Psoas muscle (tissue), 8 donors: ENCODE data around the gene MMP25. TPM values are rescaled to one million over a fixed set of nuclear protein-coding genes. Genes with fewer than 3 reads are reported as not detected.
A peak's percentile ranks its signal among the peaks of the same experiment; 100 is the strongest.
"Not testable (repeated sequence)": the region's sequence is repeated elsewhere in the genome, so short reads cannot be mapped to it uniquely, and the experiment has no call there.

Experiments
- ATAC-seq, 4 donors: fragments of 200-7000 bp; cut with Tn5 transposase; one replicate each; pipeline ENCODE4 v1.9.1; 2020; ENCODE audit warnings: moderate library complexity in 3 of 4, mild to moderate bottlenecking in 2 of 4
- DNase-seq, 2 donors: peaks; one replicate each; pipeline ENCODE4 v3.0.0-alpha.2; 2020
- H3K27ac ChIP-seq: fragments of 200-600 bp; one replicate; pipeline ENCODE4 v1.8.0; 2022
- H3K27me3 ChIP-seq, 3 donors: fragments of 200-600 bp in 1 of 3; one replicate each; pipeline versions ENCODE4 v1.6.1 to v1.8.0; 2013 to 2022; ENCODE audit warnings: low read length in 2 of 3, mild to moderate bottlenecking in 2 of 3, moderate library complexity in 1 of 3; ENCODE audit not compliant: insufficient read depth in 3 of 3
- H3K36me3 ChIP-seq, 2 donors: fragments of 200-600 bp in 1 of 2; one replicate each; pipeline versions ENCODE4 v1.6.1 to v1.8.0; 2013 to 2022; ENCODE audit warnings: low read depth in 1 of 2, mild to moderate bottlenecking in 1 of 2, moderate library complexity in 1 of 2; ENCODE audit not compliant: insufficient read depth in 1 of 2
- H3K4me1 ChIP-seq: fragments of 200-600 bp; one replicate; pipeline ENCODE4 v1.8.0; 2022
- H3K4me3 ChIP-seq: fragments of 200-600 bp; one replicate; pipeline ENCODE4 v1.8.0; 2022; ENCODE audit warnings: mild to moderate bottlenecking
- H3K9me3 ChIP-seq: fragments of 200-600 bp; one replicate; pipeline ENCODE4 v1.8.0; 2022
- WGBS, 3 donors: extraction: QIAGEN DNeasy Blood & Tissue Kit; methylation state at CpG; one replicate each; pipeline versions ENCODE4 v1.1.6 to v1.1.7; 2013; 5-methylcytosine and 5-hydroxymethylcytosine counted together
- intact Hi-C, 2 donors: fragments of 100-400 bp; cut with DNase I; formaldehyde crosslinking; loops; one replicate each; pipeline versions ENCODE4 v1.11.0 to v1.14.2; 2022
- polyA plus RNA-seq, 3 donors: library from polyadenylated mRNA; stranded (reverse); fragments of 200-250 nt; gene quantifications; one replicate each; pipeline ENCODE4 v1.2.3, GENCODE V29; 2013
- total RNA-seq, 4 donors: library from RNA; stranded (reverse); fragmentation: NEBNext Ultra II Directional in 2 of 4; extraction: Animal tissue kit (Norgen Biotek cat#: 25700) in 2 of 4; gene quantifications; one replicate each; pipeline versions ENCODE4 v1.2.1 to v1.2.4, GENCODE V29; 2021 to 2023
- TF ChIP-seq, protein P1 (sequence below): fragments of 200-600 bp; IDR thresholded peaks from one replicate; pipeline ENCODE4 v1.8.0; 2022; ENCODE audit warnings: antibody characterized with exemption
- donor health status: healthy with polysubstance abuse.
- donor health status: DM: no; HTN: no; CAD: no; lungs with moderate emphysema.
- donor health status: Bipolar disorder and iron deficiency.
- donor health status: healthy.
- donor health status: DM: yes; HTN: yes; CAD: no.
- donor health status: DM: no; HTN: no; CAD: no.
- donor health status: DM: no; HTN: no; CAD: no.
- donor health status: DM: yes; HTN: yes; CAD: no.

The MMP25 gene
- total and polyA plus RNA-seq, 7 donors, result 0.13 to 2.3 (median 1.0) TPM

DNA sequence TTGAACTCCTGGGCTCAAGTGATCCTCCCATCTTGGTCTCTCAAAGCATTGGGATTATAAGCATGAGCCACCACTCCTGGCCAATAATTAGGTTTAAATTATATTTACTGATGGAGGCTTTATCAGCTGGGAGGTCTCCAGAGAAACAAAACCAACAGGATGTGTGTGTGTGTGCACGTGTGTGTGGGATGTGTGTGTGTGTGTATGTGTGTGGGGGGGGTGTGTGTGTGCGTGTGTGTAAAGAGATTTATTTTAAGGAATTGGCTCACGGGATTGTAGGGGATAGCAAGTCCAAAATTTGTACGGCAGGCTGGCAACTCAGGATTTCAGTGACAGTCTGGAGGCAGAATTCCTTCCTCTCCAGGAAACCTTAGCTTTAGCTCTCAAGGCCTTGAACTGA lies 4.6 kb downstream of the MMP25 start:
- 34 to 47% (median 42%) methylated on average over 4 of the region's 4 CpGs for WGBS, 3 donors
- Histone ChIP-seq H3K36me3 (no peaks in the 10 kb centered on the region), H3K9me3 (no peaks in the 10 kb centered on the region), H3K27me3 (peaks cover 0 to 35% (median 14%) of the 10 kb centered on the region in 3 donors), H3K27ac (no peak overlapping the region), H3K4me3 (no peak overlapping the region), H3K4me1 (peaks cover 3% of the 10 kb centered on the region)
- intact Hi-C loops, result no loop called here
- TF ChIP-seq, protein P1, sequence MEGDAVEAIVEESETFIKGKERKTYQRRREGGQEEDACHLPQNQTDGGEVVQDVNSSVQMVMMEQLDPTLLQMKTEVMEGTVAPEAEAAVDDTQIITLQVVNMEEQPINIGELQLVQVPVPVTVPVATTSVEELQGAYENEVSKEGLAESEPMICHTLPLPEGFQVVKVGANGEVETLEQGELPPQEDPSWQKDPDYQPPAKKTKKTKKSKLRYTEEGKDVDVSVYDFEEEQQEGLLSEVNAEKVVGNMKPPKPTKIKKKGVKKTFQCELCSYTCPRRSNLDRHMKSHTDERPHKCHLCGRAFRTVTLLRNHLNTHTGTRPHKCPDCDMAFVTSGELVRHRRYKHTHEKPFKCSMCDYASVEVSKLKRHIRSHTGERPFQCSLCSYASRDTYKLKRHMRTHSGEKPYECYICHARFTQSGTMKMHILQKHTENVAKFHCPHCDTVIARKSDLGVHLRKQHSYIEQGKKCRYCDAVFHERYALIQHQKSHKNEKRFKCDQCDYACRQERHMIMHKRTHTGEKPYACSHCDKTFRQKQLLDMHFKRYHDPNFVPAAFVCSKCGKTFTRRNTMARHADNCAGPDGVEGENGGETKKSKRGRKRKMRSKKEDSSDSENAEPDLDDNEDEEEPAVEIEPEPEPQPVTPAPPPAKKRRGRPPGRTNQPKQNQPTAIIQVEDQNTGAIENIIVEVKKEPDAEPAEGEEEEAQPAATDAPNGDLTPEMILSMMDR, result no peak
- DNase-seq, result no peak
- no peak for ATAC-seq

DNA sequence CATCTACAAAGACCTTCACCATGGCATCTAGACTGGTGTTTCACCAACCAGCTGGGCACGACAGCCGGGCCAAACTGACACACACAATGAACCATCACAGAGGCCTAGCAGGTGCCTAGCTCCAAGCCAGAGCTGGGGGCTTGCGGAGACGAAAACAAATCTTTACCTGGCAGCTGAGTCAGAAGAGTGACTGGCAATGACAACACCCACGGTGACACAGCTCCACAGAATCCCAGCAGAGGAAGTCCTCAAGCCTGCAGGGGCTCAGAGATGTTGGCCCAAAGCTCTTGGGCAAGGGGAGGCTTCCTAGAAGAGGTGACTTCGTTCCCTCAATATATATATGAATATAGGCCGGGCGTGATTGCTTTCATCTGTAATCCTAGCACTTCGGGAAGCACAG lies 5.1 kb downstream of the MMP25 start:
- TF ChIP-seq, protein P1, result no peak
- Histone ChIP-seq H3K4me3 (no peak overlapping the region), H3K4me1 (no peaks in the 10 kb centered on the region), H3K36me3 (no peaks in the 10 kb centered on the region), H3K9me3 (no peaks in the 10 kb centered on the region), H3K27ac (no peak overlapping the region), H3K27me3 (peaks cover 0 to 30% (median 11%) of the 10 kb centered on the region in 3 donors)
- intact Hi-C loops, result no loop called here
- 51 to 83% (median 67%) methylated on average over 9 of the region's 9 CpGs for WGBS, 3 donors
- ATAC-seq (no peak), DNase-seq (no peak)

DNA sequence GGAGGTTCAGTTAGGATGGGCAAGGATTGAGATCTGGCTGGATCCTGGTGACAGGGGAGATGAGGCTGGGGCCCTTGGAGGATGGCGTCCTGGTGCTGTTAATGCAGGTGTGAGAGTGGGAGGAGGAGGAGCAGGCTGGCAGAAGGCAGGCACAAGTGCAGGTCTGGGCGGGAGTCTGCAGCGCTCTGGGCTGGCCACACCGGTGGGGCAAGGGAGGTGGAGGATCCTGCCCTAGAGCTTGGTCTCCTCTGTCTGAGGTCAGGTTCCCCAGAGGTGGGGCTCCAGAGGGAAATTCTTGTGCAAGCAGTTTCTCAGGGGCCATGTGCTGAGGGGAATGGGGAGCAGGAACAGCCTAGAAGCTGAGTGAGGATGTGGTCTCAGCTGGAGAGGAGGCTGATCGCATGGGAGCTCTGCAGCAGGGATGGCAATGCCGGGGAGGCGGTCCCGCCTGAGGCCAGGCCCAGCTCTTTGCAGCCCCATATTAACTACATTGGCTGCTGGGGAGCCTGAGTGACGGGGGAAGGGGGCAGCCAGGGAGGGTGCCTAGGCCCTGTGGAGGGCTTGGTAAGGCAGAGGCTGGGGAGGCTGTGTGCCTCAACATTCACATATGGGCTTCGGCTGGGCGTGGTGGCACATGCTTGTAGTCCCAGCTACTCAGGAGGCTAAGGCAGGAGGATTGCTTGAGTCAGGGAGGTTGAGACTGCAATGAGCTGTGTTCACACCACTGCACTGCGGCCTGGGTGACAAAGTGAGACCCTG lies 6.4 kb downstream of the MMP25 start:
- peak in 2 of 4 donors; percentile 14 to 33 for ATAC-seq
- intact Hi-C loops, H3K27ac ChIP-seq, DNase-seq, H3K9me3 ChIP-seq, H3K4me1 ChIP-seq, H3K4me3 ChIP-seq, H3K36me3 ChIP-seq: not testable (repeated sequence)
- 78 to 84% (median 78%) methylated on average over 9 to 11 of the region's 12 CpGs for WGBS, 3 donors
- H3K27me3 ChIP-seq, result peaks cover 0 to 18% (median 0%) of the 10 kb centered on the region in 3 donors

DNA sequence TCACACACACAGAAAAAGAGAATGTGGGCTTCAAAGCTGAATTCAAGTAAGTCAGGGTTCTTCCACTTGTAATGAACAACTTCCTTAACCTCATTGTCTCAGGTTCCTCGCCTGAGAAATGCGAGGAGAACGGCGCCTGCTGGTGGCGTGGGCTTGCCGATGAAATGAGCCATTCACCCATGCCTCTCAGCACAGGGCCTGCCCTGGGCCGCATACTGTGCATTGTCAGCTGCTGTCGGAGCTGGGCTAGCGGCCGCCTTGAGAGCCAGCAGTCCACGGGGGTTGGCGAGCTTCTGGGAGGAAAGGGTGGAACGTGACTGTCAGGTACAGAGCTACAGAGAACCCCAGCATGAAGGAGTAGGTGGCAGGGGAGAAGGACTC lies 7.0 kb downstream of the MMP25 start:
- H3K9me3 ChIP-seq, DNase-seq, intact Hi-C loops, H3K36me3 ChIP-seq, H3K27ac ChIP-seq, H3K4me3 ChIP-seq, H3K4me1 ChIP-seq, ATAC-seq: not testable (repeated sequence)
- H3K27me3 ChIP-seq, result peaks cover 0 to 13% (median 0%) of the 10 kb centered on the region in 3 donors
- 86 to 92% (median 88%) methylated on average over 8 to 13 of the region's 13 CpGs for WGBS, 3 donors

DNA sequence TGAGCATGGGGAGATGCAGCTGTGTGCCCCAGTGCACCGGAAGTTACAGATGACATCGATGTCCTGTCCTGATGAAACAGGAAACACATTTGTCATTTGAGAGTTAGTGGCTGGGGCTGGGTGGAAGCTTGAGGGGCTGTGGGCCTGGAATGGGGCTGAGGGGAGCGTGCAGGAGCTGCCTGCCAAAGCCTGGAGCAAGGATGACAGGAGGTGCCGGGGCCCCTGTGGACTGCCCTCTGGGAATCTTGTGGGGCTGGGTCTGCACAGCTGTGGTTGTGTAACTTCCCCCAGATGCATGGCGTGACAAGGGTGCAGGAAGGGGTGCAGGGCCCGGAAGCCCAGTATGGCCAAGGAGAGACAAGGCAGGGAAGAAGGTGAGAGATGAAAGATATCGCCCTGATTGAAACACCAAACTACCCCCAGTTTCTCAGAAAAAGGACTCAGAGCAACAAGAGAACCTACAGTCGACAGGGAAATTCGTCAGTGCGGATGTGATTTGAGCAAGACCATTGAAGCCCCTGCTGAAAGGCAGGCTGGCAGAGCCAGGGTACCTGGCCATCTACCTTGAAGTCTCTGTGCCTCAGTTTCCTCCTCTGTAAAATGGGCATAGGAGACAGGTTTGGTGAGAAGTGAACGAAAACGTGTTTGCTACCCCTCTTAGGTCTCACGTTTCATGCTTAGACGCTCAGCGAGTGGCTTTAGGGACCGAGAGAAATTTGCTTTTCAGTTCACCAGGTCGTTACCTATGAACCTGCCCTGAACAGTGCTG lies 8.8 kb downstream of the MMP25 start:
- Histone ChIP-seq H3K27me3 (no peaks in the 10 kb centered on the region), H3K27ac (no peak overlapping the region), H3K4me3 (no peak overlapping the region), H3K9me3 (no peaks in the 10 kb centered on the region), H3K4me1 (peaks cover 14% of the 10 kb centered on the region), H3K36me3 (no peaks in the 10 kb centered on the region)
- TF ChIP-seq, protein P1, result no peak
- 78 to 81% (median 79%) methylated on average over 17 of the region's 17 CpGs for WGBS, 3 donors
- intact Hi-C loops, result loop anchor here (5.0 kb wide), 2 partner anchors 72 to 112 kb away; no protein-coding TSS in a partner anchor
- ATAC-seq (no peak), DNase-seq (peak in 1 of 2 donors; percentile 7)

DNA sequence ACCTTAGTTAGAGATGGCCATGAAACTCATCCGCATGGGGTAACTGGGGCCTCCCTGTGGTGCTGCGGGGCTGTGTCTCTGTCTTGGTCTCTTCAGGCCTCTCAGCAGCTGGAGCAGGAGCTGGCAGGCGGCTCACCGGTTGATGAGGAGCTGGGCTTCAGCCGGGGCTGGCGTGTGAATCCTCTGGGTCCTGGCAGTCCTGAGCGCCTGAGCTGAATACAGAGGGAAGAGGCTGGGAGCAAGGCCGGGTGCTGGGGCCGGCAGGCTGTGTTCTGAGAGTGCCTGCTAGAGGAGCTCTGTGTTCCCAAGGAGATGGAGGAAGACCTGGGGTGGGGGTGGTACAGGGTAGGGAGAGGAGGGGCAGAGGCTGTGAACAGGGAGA lies 9.4 kb downstream of the MMP25 start:
- H3K4me3 ChIP-seq, ATAC-seq, DNase-seq, H3K9me3 ChIP-seq, H3K36me3 ChIP-seq, H3K27ac ChIP-seq, H3K27me3 ChIP-seq: not testable (repeated sequence)
- intact Hi-C loops, result loop anchor here (5.0 kb wide), 2 partner anchors 72 to 112 kb away; no protein-coding TSS in a partner anchor
- 44 to 59% (median 46%) methylated on average over 9 of the region's 9 CpGs for WGBS, 3 donors
- peaks cover 20% of the 10 kb centered on the region for H3K4me1 ChIP-seq
